RWPE2 (cell line): ENCODE data around the gene RBM39.
A peak's percentile ranks its signal among the peaks of the same experiment; 100 is the strongest.

ENCODE experiments used
- ATAC-seq: fragments of 200-7000 bp; cut with Tn5 transposase; 3 replicates; pipeline ENCODE4 v1.9.1; 2021; ENCODE audit warnings: low read depth
- DNase-seq: peaks from one replicate; pipeline ENCODE4 v3.0.0-alpha.2; 2020; ENCODE audit warnings: low spot score
- H3K27ac ChIP-seq: fragments of 450-650 bp; 2 replicates; pipeline ENCODE4 v1.5.1; 2017; ENCODE audit warnings: mild to moderate bottlenecking; ENCODE audit not compliant: poor library complexity, severe bottlenecking
- H3K27me3 ChIP-seq: fragments of 250-450 bp; sonication (Bioruptor Pico); 2 replicates; pipeline ENCODE4 v1.5.1; 2021; ENCODE audit warnings: mild to moderate bottlenecking, moderate library complexity; ENCODE audit not compliant: insufficient read depth, poor library complexity, severe bottlenecking
- H3K36me3 ChIP-seq: fragments of 250-450 bp; sonication (Bioruptor Pico); 2 replicates; pipeline ENCODE4 v1.5.1; 2020; ENCODE audit warnings: low read depth, mild to moderate bottlenecking, moderate library complexity
- H3K4me1 ChIP-seq: fragments of 250-450 bp; sonication (Bioruptor Pico); 2 replicates; pipeline ENCODE4 v1.5.1; 2021; ENCODE audit warnings: mild to moderate bottlenecking, moderate library complexity; ENCODE audit not compliant: insufficient read depth, poor library complexity, severe bottlenecking
- H3K4me3 ChIP-seq: fragments of 250-450 bp; sonication (Bioruptor Pico); 2 replicates; pipeline ENCODE4 v1.5.1; 2021; ENCODE audit warnings: mild to moderate bottlenecking, moderate library complexity; ENCODE audit not compliant: severe bottlenecking
- H3K9me3 ChIP-seq: fragments of 250-450 bp; sonication (Bioruptor Pico); 2 replicates; pipeline ENCODE4 v1.5.1; 2021; ENCODE audit warnings: mild to moderate bottlenecking, moderate library complexity; ENCODE audit not compliant: severe bottlenecking
- TF ChIP-seq, protein P1 (sequence below): fragments of 450-650 bp; IDR thresholded peaks from one replicate; pipeline ENCODE4 v1.5.1; 2017; ENCODE audit warnings: mild to moderate bottlenecking, moderate library complexity; ENCODE audit not compliant: poor library complexity, severe bottlenecking

The RBM39 gene

DNA sequence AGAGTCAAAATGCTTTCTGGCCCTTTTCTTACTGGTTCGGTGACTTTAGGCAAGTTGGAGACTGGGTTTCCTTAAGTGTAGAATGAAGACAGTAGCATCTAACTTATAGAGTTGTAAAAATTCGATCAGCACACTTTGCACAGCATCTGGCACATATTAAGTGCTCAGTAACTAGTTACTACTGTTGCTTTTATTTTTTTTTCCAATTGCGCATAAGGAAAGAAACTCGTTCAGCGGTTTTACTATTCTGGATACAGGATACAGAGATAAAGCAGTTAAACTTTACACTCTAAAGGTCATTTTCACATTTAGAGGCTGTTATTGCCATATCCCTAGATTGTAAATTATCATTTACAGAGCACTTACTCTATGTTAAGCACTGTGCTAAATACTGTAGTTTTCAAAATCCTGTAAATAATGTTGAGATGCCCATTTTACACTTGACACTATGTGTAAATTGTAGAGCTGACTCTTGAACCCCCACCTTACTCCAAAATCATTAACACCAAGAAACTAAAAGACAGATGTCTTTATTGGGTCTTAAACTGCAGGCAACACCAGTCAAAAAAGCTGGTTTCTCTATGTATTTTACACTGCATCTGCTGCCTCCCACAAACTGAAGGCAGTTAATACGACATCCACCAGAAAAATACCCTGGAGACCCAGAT lies 42.0 kb downstream of the RBM39 start:
- TF ChIP-seq, protein P1, sequence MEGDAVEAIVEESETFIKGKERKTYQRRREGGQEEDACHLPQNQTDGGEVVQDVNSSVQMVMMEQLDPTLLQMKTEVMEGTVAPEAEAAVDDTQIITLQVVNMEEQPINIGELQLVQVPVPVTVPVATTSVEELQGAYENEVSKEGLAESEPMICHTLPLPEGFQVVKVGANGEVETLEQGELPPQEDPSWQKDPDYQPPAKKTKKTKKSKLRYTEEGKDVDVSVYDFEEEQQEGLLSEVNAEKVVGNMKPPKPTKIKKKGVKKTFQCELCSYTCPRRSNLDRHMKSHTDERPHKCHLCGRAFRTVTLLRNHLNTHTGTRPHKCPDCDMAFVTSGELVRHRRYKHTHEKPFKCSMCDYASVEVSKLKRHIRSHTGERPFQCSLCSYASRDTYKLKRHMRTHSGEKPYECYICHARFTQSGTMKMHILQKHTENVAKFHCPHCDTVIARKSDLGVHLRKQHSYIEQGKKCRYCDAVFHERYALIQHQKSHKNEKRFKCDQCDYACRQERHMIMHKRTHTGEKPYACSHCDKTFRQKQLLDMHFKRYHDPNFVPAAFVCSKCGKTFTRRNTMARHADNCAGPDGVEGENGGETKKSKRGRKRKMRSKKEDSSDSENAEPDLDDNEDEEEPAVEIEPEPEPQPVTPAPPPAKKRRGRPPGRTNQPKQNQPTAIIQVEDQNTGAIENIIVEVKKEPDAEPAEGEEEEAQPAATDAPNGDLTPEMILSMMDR = no peak
- Histone ChIP-seq H3K4me1 (peaks cover 15% of the 10 kb centered on the region), H3K27me3 (no peaks in the 10 kb centered on the region), H3K36me3 (peaks cover 76% of the 10 kb centered on the region), H3K9me3 (no peaks in the 10 kb centered on the region), H3K27ac (peak overlapping the region; percentile 82), H3K4me3 (peak overlapping the region; percentile 81)
- ATAC-seq (no peak), DNase-seq (no peak)

DNA sequence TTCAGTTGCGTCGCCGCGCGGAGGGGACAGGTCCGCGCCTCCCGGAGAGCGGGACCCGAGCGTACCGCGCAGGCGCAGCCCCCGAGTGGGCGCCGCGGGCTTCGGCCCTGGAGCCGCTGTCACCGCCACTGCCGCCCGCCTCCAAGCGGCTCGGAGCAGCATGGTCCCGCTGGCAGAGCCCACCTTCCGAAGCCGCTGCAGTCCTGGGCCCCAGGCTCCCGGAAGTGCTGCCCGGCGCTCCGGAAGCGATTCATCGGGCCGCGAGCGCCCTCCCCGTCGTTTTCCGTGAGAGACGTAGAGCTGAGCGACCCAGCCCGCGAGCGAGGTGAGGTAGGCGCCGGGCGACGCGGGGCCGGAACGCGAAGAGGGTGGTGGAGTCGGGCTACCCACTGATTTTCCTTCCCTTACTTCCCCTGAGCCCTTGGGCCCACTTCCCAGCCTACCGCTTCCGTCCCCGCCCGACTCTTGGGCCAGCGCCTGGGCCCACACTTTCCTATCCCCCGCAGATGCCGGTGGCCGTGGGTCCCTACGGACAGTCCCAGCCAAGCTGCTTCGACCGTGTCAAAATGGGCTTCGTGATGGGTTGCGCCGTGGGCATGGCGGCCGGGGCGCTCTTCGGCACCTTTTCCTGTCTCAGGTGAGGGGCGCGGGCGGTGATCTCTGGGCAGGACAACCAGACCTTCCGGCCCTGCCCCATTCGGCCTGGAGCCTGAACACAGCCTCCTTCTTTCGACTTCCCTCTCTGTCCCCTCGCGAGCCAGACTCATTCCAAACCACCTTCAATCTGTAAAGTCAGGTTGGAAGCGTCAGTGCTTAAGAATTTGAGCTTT lies 42.7 kb downstream of the RBM39 start, which contains the start of the genes NFS1 and ROMO1:
TSS of gene NFS1 (minus strand) at position 226 of the 830 bp plus-strand sequence. CDS start at position 162, 64 bp downstream.
TSS of gene ROMO1 (plus strand) at position 279 of the 830 bp plus-strand sequence. CDS start at position 507, 228 bp downstream.
- DNase-seq (peak; percentile 97), ATAC-seq (peak; percentile 83)
- Histone ChIP-seq H3K27me3 (no peaks in the 10 kb centered on the region), H3K36me3 (peaks cover 76% of the 10 kb centered on the region), H3K4me1 (peaks cover 15% of the 10 kb centered on the region), H3K9me3 (no peaks in the 10 kb centered on the region), H3K4me3 (peak within 1 kb of the TSS; percentile 81), H3K27ac (peak within 1 kb of the TSS; percentile 82)
- TF ChIP-seq, protein P1 = peak; percentile 64

DNA sequence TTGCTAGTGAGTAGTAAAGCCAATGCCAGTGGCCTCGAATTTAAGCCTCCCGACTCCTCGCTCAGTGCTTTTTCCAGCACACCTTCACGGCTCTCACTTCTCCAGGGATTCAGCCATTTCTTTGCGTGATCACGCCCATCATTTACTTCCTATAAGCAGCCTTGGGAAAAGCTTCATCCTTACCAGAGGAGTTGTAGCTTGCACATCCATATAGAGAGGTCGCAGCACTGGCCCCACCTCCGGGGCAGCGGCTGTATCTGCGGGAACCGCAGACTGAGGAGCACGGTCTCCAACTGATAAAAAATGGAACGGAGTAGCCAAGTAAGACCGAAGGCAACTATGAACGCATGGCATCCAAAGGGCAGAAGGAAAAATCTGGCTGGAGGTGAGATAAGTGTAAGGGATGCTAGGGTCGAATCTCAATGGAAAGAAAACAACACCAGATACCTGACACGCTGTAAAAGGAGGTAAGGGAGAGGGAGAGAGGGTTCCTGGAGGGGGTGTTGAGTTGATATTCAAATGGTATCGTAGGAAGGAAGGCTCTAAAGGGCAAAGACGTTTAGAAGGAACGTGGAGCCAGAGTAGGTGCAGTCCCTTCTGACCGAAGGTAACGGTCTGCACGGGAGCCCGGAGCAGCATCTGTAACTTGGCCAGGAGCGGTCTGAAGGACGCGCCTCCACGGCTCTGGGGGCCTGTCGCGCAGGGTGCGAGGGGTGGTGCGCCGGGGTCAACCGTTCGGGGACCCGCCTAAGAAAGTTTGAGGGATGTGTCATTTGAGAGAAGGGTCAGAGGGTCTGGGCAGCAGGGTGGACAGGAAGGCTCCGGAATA lies 43.5 kb downstream of the RBM39 start:
- H3K9me3 ChIP-seq = no peaks in the 10 kb centered on the region
- H3K4me1 ChIP-seq = peaks cover 15% of the 10 kb centered on the region
- peak overlapping the region; percentile 82 for H3K27ac ChIP-seq
- ATAC-seq (peak; percentile 37), DNase-seq (peak; percentile 81)
- no peaks in the 10 kb centered on the region for H3K27me3 ChIP-seq
- H3K36me3 ChIP-seq = peaks cover 76% of the 10 kb centered on the region
- H3K4me3 ChIP-seq = peak overlapping the region; percentile 81
- TF ChIP-seq, protein P1 = no peak

DNA sequence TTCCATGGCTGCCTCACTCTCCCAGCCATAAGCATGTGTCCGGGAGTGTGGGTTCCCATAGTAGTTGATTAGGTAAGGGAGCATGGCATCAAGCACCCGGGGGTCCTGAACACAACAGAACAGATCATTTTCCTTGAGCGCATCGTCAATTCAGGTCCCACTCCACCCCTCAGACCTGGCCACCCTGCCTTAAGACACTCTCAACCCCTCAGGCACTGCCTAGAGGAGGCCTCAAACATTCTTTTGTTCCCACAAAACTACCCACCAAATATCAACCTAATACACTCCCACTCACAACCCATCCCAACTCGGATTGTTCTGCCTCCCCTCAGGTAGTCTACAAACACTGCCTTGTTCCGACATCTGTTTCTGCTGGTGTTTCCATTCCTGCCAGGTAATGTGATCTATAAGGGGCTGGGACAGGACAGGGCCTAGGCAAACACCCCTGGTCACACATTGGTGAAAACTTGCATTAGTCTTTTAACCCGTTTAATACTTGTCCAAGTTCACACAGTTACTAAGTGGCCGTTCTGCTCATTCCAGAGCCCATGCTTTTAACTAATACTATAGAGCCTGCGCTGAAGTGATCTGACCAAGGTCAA lies 44.3 kb downstream of the RBM39 start:
- Histone ChIP-seq H3K27me3 (no peaks in the 10 kb centered on the region), H3K27ac (peak overlapping the region; percentile 82), H3K36me3 (peaks cover 76% of the 10 kb centered on the region), H3K9me3 (no peaks in the 10 kb centered on the region), H3K4me1 (peaks cover 15% of the 10 kb centered on the region), H3K4me3 (peak overlapping the region; percentile 81)
- DNase-seq = peak; percentile 56
- ATAC-seq = no peak
- TF ChIP-seq, protein P1 = no peak
